ENCODE data around the gene ZNF217. TPM values are rescaled to one million over a fixed set of nuclear protein-coding genes. Genes with fewer than 3 reads are reported as not detected.

Gene ZNF217
- total and polyA plus RNA-seq, 2 donors (not counting 1 experiment from before 2014, with no cell fraction given) = 15.5 to 92.6 TPM

DNA sequence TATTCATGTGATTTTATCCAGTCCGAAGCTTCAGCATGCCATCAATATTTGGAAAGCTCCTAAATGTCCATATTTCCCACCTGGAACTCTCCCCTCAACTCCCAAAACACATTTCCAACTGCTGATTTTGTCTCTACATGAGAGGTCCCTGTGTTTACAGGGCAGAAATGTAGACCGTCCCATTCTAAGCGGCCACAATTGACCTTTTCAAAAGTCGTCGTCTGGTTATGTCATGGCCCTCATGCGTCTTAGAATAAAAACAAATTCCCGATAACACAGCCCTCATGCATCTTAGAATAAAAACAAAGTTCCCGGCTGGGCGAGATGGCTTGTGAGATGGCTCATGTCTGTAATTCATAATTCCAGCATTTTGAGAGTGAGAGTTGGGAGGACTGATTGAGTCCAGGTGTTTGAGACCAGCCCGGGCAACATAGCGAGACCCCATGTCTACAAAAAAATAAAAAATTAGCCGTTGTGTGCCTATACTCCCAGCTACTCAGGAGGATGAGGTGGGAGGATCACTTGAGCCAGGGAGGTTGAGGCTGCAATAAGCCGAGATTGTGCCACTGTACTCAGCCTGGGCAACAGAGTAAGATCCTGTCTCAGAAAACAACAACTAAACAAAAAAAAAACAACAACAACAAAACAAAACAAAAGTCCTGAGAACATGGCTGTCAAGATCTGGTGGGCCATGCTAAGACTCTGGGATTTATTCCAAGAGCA is 6.4 kb upstream of the ZNF217 start:
- WGBS (ENCODE audit: insufficient coverage) = 100% methylated on average over 5 of the region's 13 CpGs
- H3K4me1 ChIP-seq (ENCODE audit: control insufficient read depth in 2 of 2, insufficient read depth in 2 of 2, low read length in 2 of 2) = peaks cover 10 to 13% of the 10 kb centered on the region in 2 donors

DNA sequence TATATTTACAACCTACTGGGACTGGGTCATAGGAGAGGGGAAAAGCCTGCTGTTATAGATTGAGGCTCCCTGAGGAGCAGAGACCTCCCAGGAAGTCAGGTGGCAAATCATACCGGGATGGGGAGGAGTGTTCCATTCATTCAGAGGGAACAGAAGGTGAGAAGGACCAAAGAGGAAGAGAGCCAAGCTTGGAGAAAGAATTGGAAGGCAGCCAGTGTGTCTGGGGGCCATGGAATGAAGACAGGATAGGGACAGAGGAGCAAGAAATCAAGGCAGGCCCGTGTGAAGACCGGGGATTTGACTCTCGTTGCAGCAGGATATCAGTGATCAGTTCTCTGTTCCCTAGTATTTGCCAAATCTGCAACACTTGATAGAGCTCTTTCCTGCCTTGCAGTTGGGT is 5.7 kb upstream of the ZNF217 start:
- peaks cover 12 to 14% of the 10 kb centered on the region in 2 donors for H3K4me1 ChIP-seq (ENCODE audit: control insufficient read depth in 2 of 2, insufficient read depth in 2 of 2, low read length in 2 of 2)
- TF ChIP-seq EZH2 (IDR thresholded peaks at IDR 0.05; ENCODE audit: borderline replicate concordance, insufficient read depth, low read depth, low read length, poor library complexity, severe bottlenecking) = no peak
- TF ChIP-seq, protein P1, sequence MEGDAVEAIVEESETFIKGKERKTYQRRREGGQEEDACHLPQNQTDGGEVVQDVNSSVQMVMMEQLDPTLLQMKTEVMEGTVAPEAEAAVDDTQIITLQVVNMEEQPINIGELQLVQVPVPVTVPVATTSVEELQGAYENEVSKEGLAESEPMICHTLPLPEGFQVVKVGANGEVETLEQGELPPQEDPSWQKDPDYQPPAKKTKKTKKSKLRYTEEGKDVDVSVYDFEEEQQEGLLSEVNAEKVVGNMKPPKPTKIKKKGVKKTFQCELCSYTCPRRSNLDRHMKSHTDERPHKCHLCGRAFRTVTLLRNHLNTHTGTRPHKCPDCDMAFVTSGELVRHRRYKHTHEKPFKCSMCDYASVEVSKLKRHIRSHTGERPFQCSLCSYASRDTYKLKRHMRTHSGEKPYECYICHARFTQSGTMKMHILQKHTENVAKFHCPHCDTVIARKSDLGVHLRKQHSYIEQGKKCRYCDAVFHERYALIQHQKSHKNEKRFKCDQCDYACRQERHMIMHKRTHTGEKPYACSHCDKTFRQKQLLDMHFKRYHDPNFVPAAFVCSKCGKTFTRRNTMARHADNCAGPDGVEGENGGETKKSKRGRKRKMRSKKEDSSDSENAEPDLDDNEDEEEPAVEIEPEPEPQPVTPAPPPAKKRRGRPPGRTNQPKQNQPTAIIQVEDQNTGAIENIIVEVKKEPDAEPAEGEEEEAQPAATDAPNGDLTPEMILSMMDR (IDR thresholded peaks at IDR 0.05) = no peak
- DNase-seq = no peak
- 88% methylated on average over 4 of the region's 4 CpGs for WGBS (ENCODE audit: insufficient coverage)
- no peak overlapping the region for H3K9ac ChIP-seq (ENCODE audit: low read length)
- no peaks in the 10 kb centered on the region for H3K9me3 ChIP-seq (ENCODE audit: control extremely low read depth in 1 of 3, control insufficient read depth in 2 of 3, insufficient read depth in 1 of 3, low read length in 2 of 3)
- H3K27me3 ChIP-seq (replicated peaks in 1 of 4; ENCODE audit: control extremely low read depth in 1 of 4, control insufficient read depth in 3 of 4, insufficient read depth in 4 of 4, low read length in 3 of 4) = no peaks in the 10 kb centered on the region
- peak overlapping the region; percentile 39 for H3K27ac Mint-ChIP-seq
- no peak for ATAC-seq (ENCODE audit: low read depth)
- H2AFZ ChIP-seq (ENCODE audit: insufficient read depth, low read depth, low read length, poor library complexity, severe bottlenecking) = peak overlapping the region; percentile 7
- H3K4me3 ChIP-seq (ENCODE audit: control extremely low read depth in 1 of 5, extremely low read depth in 1 of 5, insufficient read depth in 1 of 5, low read depth in 2 of 5, low read length in 4 of 5) = no peak overlapping the region
- intact Hi-C loops (cut with micrococcal nuclease) = no loop called here
- H3K27me3 Mint-ChIP-seq = no peaks in the 10 kb centered on the region
- H4K20me1 ChIP-seq (ENCODE audit: control insufficient read depth, insufficient read depth, low read length, poor library complexity, severe bottlenecking) = no peaks in the 10 kb centered on the region
- no peaks in the 10 kb centered on the region for H3K36me3 ChIP-seq (replicated peaks in 1 of 2; ENCODE audit: control extremely low read depth in 1 of 2, control insufficient read depth in 1 of 2, extremely low read depth in 1 of 2, insufficient read depth in 2 of 2, low read length in 1 of 2)
- POLR2A ChIA-PET = no interaction called here
- peak overlapping the region in 1 of 2 donors; percentile 66 for H3K27ac ChIP-seq (ENCODE audit: low read length in 2 of 2)
- no peaks in the 10 kb centered on the region for H3K79me2 ChIP-seq (ENCODE audit: control insufficient read depth, insufficient read depth, low read length)
- H3K9me3 Mint-ChIP-seq (ENCODE audit: insufficient read depth) = no peaks in the 10 kb centered on the region
- CTCF ChIA-PET = interaction anchor here (1.1 to 1.4 kb wide), 2 partner anchors 11 to 341 kb away, joined by 3 read pairs; no protein-coding TSS in a partner anchor
- no peak overlapping the region for H3K4me3 Mint-ChIP-seq
- peaks cover 34% of the 10 kb centered on the region for H3K4me1 Mint-ChIP-seq
- H3K4me2 ChIP-seq (replicated peaks; ENCODE audit: low read depth, low read length, poor library complexity, severe bottlenecking) = no peak overlapping the region

More for the DNA sequence above, 6.4 kb upstream of the ZNF217 start:
- no peaks in the 10 kb centered on the region for H3K27me3 Mint-ChIP-seq
- no peak for TF ChIP-seq EZH2 (IDR thresholded peaks at IDR 0.05; ENCODE audit: borderline replicate concordance, insufficient read depth, low read depth, low read length, poor library complexity, severe bottlenecking)
- TF ChIP-seq, protein P1 (IDR thresholded peaks at IDR 0.05) = no peak
- Histone ChIP-seq H3K79me2 (ENCODE audit: control insufficient read depth, insufficient read depth, low read length) (no peaks in the 10 kb centered on the region), H3K4me3 (ENCODE audit: control extremely low read depth in 1 of 5, extremely low read depth in 1 of 5, insufficient read depth in 1 of 5, low read depth in 2 of 5, low read length in 4 of 5) (no peak overlapping the region), H2AFZ (ENCODE audit: insufficient read depth, low read depth, low read length, poor library complexity, severe bottlenecking) (no peak overlapping the region), H3K36me3 (replicated peaks in 1 of 2; ENCODE audit: control extremely low read depth in 1 of 2, control insufficient read depth in 1 of 2, extremely low read depth in 1 of 2, insufficient read depth in 2 of 2, low read length in 1 of 2) (no peaks in the 10 kb centered on the region), H3K27me3 (replicated peaks in 1 of 4; ENCODE audit: control extremely low read depth in 1 of 4, control insufficient read depth in 3 of 4, insufficient read depth in 4 of 4, low read length in 3 of 4) (no peaks in the 10 kb centered on the region), H3K4me2 (replicated peaks; ENCODE audit: low read depth, low read length, poor library complexity, severe bottlenecking) (no peak overlapping the region), H3K27ac (ENCODE audit: low read length in 2 of 2) (no peak overlapping the region), H4K20me1 (ENCODE audit: control insufficient read depth, insufficient read depth, low read length, poor library complexity, severe bottlenecking) (no peaks in the 10 kb centered on the region), H3K9ac (ENCODE audit: low read length) (no peak overlapping the region), H3K9me3 (ENCODE audit: control extremely low read depth in 1 of 3, control insufficient read depth in 2 of 3, insufficient read depth in 1 of 3, low read length in 2 of 3) (no peaks in the 10 kb centered on the region)
- POLR2A ChIA-PET = interaction anchor here (0.7 kb wide), 1 partner anchor 83 kb away, joined by 3 read pairs; no protein-coding TSS in a partner anchor
- DNase-seq (no peak), ATAC-seq (ENCODE audit: low read depth) (no peak)
- CTCF ChIA-PET = interaction anchor here (1.1 kb wide), 1 partner anchor 340 kb away, joined by 3 read pairs; no protein-coding TSS in a partner anchor
- no peaks in the 10 kb centered on the region for H3K9me3 Mint-ChIP-seq (ENCODE audit: insufficient read depth)
- peak overlapping the region; percentile 39 for H3K27ac Mint-ChIP-seq
- intact Hi-C loops (cut with micrococcal nuclease) = no loop called here
- H3K4me3 Mint-ChIP-seq = no peak overlapping the region
- H3K4me1 Mint-ChIP-seq = peaks cover 32% of the 10 kb centered on the region

All from B cell (primary cell).